AG04450 (cell line): ENCODE results near the gene RIN3. TPM values are rescaled to one million over a fixed set of nuclear protein-coding genes. Genes with fewer than 3 reads are reported as not detected.

ENCODE experiments used
- CTCF ChIA-PET: fragments of 300-600, 350-600 bp; formaldehyde crosslinking; extraction: SDS; loops from one replicate; lab custom pipeline; 2022; ENCODE audit warnings: antibody characterized with exemption, inconsistent platforms; lab: Charles Lee
- POLR2A ChIA-PET: fragments of 350-600 bp; formaldehyde crosslinking; extraction: SDS; loops from one replicate; lab custom pipeline; 2021; ENCODE audit warnings: antibody characterized with exemption, inconsistent platforms; lab: Yijun Ruan, JAX
- DNase-seq: peaks from one replicate; pipeline ENCODE4 v3.0.0-alpha.2; 2011; ENCODE audit warnings: low read depth, low spot score
- H3K27ac ChIP-seq: one replicate; pipeline ENCODE4 v1.5.1; 2012; ENCODE audit warnings: low read depth, low read length, control low read depth
- H3K27me3 ChIP-seq: one replicate; pipeline ENCODE4 v1.6.0; 2012; ENCODE audit warnings: low read length; ENCODE audit not compliant: control insufficient read depth, insufficient read depth
- H3K4me3 ChIP-seq: 2 replicates; pipeline ENCODE4 v1.5.1; 2011; ENCODE audit warnings: mild to moderate bottlenecking, low read depth, low read length, control low read depth
- H3K9me3 ChIP-seq: 2 replicates; pipeline ENCODE4 v1.5.1; 2012; ENCODE audit warnings: low read length; ENCODE audit not compliant: control insufficient read depth, insufficient read depth
- CTCF ChIP-seq: IDR thresholded peaks from 2 replicates; pipeline ENCODE4 v1.5.1; 2011; ENCODE audit warnings: low read depth, low read length, control low read depth, inconsistent platforms
- polyA plus RNA-seq: library from polyadenylated mRNA; depleted of rRNA; stranded (reverse); fragments of >200 nt; gene quantifications from 2 replicates; pipeline ENCODE4 v1.2.3, GENCODE V29; 2011

Gene RIN3
- polyA plus RNA-seq, 1 experiment: 3.7 TPM

GRCh38 chr14:92482621-92483319 is 30.8 kb upstream of the RIN3 start:
- TF ChIP-seq CTCF: no peak
- no peak overlapping the region for H3K27ac ChIP-seq
- no peak overlapping the region for H3K4me3 ChIP-seq
- H3K27me3 ChIP-seq: peaks cover 15% of the 10 kb centered on the region
- DNase-seq: no peak
- ChIA-PET POLR2A (no interaction called here), CTCF (interaction anchor here (1.3 kb wide), 1 partner anchor 14 kb away, joined by 4 read pairs; no protein-coding TSS in a partner anchor)
- no peaks in the 10 kb centered on the region for H3K9me3 ChIP-seq

GRCh38 chr14:92484132-92484823 is 29.3 kb upstream of the RIN3 start:
- TF ChIP-seq CTCF: no peak
- CTCF ChIA-PET: no interaction called here
- DNase-seq: no peak
- Histone ChIP-seq H3K27ac (no peak overlapping the region), H3K9me3 (no peaks in the 10 kb centered on the region), H3K4me3 (no peak overlapping the region), H3K27me3 (peaks cover 15% of the 10 kb centered on the region)
- POLR2A ChIA-PET: no interaction called here

- peaks cover 15% of the 10 kb centered on the region for H3K27me3 ChIP-seq
- H3K4me3 ChIP-seq: no peak overlapping the region
- H3K9me3 ChIP-seq: no peaks in the 10 kb centered on the region
- no peak overlapping the region for H3K27ac ChIP-seq
- TF ChIP-seq CTCF: no peak
- ChIA-PET POLR2A (no interaction called here), CTCF (interaction anchor here (1.0 to 1.5 kb wide), 3 partner anchors 196 to 380 kb away, joined by 3 to 4 read pairs (median 3); no protein-coding TSS in a partner anchor)
- DNase-seq: no peak
These were observed 26.7 kb upstream of the RIN3 start for GRCh38 chr14:92486881-92487280.

GRCh38 chr14:92487513-92488133 is 26.0 kb upstream of the RIN3 start:
- ChIA-PET CTCF (interaction anchor here (1.0 to 1.5 kb wide), 3 partner anchors 196 to 380 kb away, joined by 3 to 4 read pairs (median 3); no protein-coding TSS in a partner anchor), POLR2A (no interaction called here)
- Histone ChIP-seq H3K9me3 (no peaks in the 10 kb centered on the region), H3K4me3 (no peak overlapping the region), H3K27me3 (peaks cover 12% of the 10 kb centered on the region), H3K27ac (no peak overlapping the region)
- no peak for TF ChIP-seq CTCF
- no peak for DNase-seq
